IMR-90 (cell line): ENCODE measurements around the gene GCDH. TPM values are rescaled to one million over a fixed set of nuclear protein-coding genes. Genes with fewer than 3 reads are reported as not detected.

Experiments used
- ATAC-seq: fragments of 200-7000 bp; cut with Tn5 transposase; 2 replicates; pipeline ENCODE4 v1.9.1; 2020; ENCODE audit warnings: low read depth, mild to moderate bottlenecking, moderate library complexity
- BruUV-seq: library from RNA; stranded (reverse); fragments of 400-500 nt; replicated peaks from 2 replicates; lab custom pipeline; 2021; lab: Mats Ljungman, UMichigan
- CTCF ChIA-PET: fragments of 300-600 bp; formaldehyde crosslinking; extraction: SDS; loops from one replicate; lab custom pipeline; 2021; ENCODE audit warnings: antibody characterized with exemption; lab: Yijun Ruan, JAX
- POLR2A ChIA-PET: fragments of 300-600 bp; sonication (Branson Sonifier 250); formaldehyde crosslinking; loops from one replicate; lab custom pipeline; 2022; ENCODE audit warnings: antibody characterized with exemption; ENCODE audit not compliant: unreplicated experiment; lab: Charles Lee
- DNase-seq: peaks from one replicate; pipeline ENCODE4 v3.0.0; 2013
- H2AFZ ChIP-seq: replicated peaks from 2 replicates; pipeline ENCODE3; 2013; ENCODE audit warnings: low read length, mild to moderate bottlenecking; ENCODE audit not compliant: poor library complexity
- H2AK5ac ChIP-seq: 2 replicates; pipeline ENCODE4 v1.6.1; 2013; ENCODE audit warnings: low read depth, low read length, inconsistent platforms
- H2AK9ac ChIP-seq: replicated peaks from 2 replicates; pipeline ENCODE3; 2013; ENCODE audit warnings: mild to moderate bottlenecking, low read depth, low read length, moderate library complexity; ENCODE audit not compliant: poor library complexity
- H2BK120ac ChIP-seq: 2 replicates; pipeline ENCODE4 v1.6.1; 2013; ENCODE audit warnings: low read depth, low read length, inconsistent platforms
- H2BK15ac ChIP-seq: 3 replicates; pipeline ENCODE4 v1.6.1; 2013; ENCODE audit warnings: low read depth, low read length, inconsistent platforms
- H2BK20ac ChIP-seq: 2 replicates; pipeline ENCODE4 v1.6.1; 2013; ENCODE audit warnings: low read depth, mild to moderate bottlenecking, inconsistent platforms, low read length, moderate library complexity
- H2BK5ac ChIP-seq: 2 replicates; pipeline ENCODE4 v1.6.1; 2013; ENCODE audit warnings: mild to moderate bottlenecking, low read depth, low read length, inconsistent platforms; ENCODE audit not compliant: poor library complexity, severe bottlenecking
- H3K14ac ChIP-seq: replicated peaks from 2 replicates; pipeline ENCODE4 v1.6.1; 2013; ENCODE audit warnings: low read depth, low read length, inconsistent platforms
- H3K18ac ChIP-seq: 2 replicates; pipeline ENCODE4 v1.6.1; 2013; ENCODE audit warnings: low read depth, low read length, control low read depth
- H3K23ac ChIP-seq: 2 replicates; pipeline ENCODE4 v1.6.1; 2013; ENCODE audit warnings: low read depth, low read length, inconsistent platforms
- H3K27ac ChIP-seq: 2 replicates; pipeline ENCODE4 v1.5.1; 2013; ENCODE audit warnings: mild to moderate bottlenecking, control low read depth, low read length; ENCODE audit not compliant: insufficient read depth
- H3K27me3 ChIP-seq: 2 replicates; pipeline ENCODE4 v1.6.1; 2013; ENCODE audit warnings: low read length; ENCODE audit not compliant: control insufficient read depth, insufficient read depth
- H3K36me3 ChIP-seq: 2 replicates; pipeline ENCODE4 v1.6.1; 2013; ENCODE audit warnings: low read length, mixed read lengths; ENCODE audit not compliant: control insufficient read depth, insufficient read depth
- H3K4ac ChIP-seq: 2 replicates; pipeline ENCODE4 v1.6.1; 2013; ENCODE audit warnings: low read depth, low read length, inconsistent platforms
- H3K4me1 ChIP-seq: 2 replicates; pipeline ENCODE4 v1.6.1; 2013; ENCODE audit warnings: low read length, mixed read lengths; ENCODE audit not compliant: control insufficient read depth, insufficient read depth
- H3K4me2 ChIP-seq: 2 replicates; pipeline ENCODE4 v1.6.1; 2013; ENCODE audit warnings: low read depth, mild to moderate bottlenecking, control low read depth, low read length, moderate library complexity
- H3K4me3 ChIP-seq: 2 replicates; pipeline ENCODE4 v1.5.1; 2013; ENCODE audit warnings: low read depth, mild to moderate bottlenecking, control low read depth, low read length, moderate library complexity; ENCODE audit not compliant: insufficient read depth
- H3K56ac ChIP-seq: 2 replicates; pipeline ENCODE4 v1.6.1; 2013; ENCODE audit warnings: low read length, inconsistent platforms; ENCODE audit not compliant: insufficient read depth; ENCODE audit errors: extremely low read depth
- H3K79me1 ChIP-seq, 2 experiments: 2 replicates each; pipeline ENCODE4 v1.6.1; 2013; ENCODE audit warnings: low read length in 2 of 2, inconsistent platforms in 1 of 2, low read depth in 1 of 2
- H3K9ac ChIP-seq: 2 replicates; pipeline ENCODE4 v1.6.1; 2013; ENCODE audit warnings: low read depth, low read length, control low read depth
- H3K9me1 ChIP-seq: 2 replicates; pipeline ENCODE4 v1.6.1; 2013; ENCODE audit warnings: low read length, inconsistent platforms; ENCODE audit not compliant: insufficient read depth
- H3K9me3 ChIP-seq: 2 replicates; pipeline ENCODE4 v1.6.1; 2013; ENCODE audit warnings: low read length; ENCODE audit not compliant: control insufficient read depth, insufficient read depth
- H4K20me1 ChIP-seq: 2 replicates; pipeline ENCODE4 v1.6.1; 2013; ENCODE audit warnings: low read length, inconsistent platforms; ENCODE audit not compliant: insufficient read depth
- H4K5ac ChIP-seq: 2 replicates; pipeline ENCODE4 v1.6.1; 2013; ENCODE audit warnings: mild to moderate bottlenecking, low read depth, low read length, control low read depth
- H4K8ac ChIP-seq, 2 experiments: 2 replicates each; pipeline ENCODE4 v1.6.1; 2013; ENCODE audit warnings: low read depth in 2 of 2, low read length in 2 of 2, control low read depth in 1 of 2, inconsistent platforms in 1 of 2
- H4K91ac ChIP-seq: 2 replicates; pipeline ENCODE4 v1.6.1; 2013; ENCODE audit warnings: low read depth, low read length, inconsistent platforms; ENCODE audit not compliant: insufficient read depth
- CHD1 ChIP-seq: IDR thresholded peaks from 2 replicates; pipeline ENCODE4 v1.6.1; 2012; ENCODE audit warnings: low read depth, low read length, improper control_type of control experiment
- CTCF ChIP-seq: conservative IDR thresholded peaks from 2 replicates; pipeline ENCODE4 v1.5.1; 2012; ENCODE audit warnings: mild to moderate bottlenecking, low read depth, low read length, improper control_type of control experiment
- FOS ChIP-seq: fragments of 150-350 bp; IDR thresholded peaks from 2 replicates; pipeline ENCODE4 v1.6.1; 2016; ENCODE audit warnings: low read depth, low read length
- MAFK ChIP-seq: IDR thresholded peaks from 2 replicates; pipeline ENCODE4 v1.6.1; 2012; ENCODE audit warnings: low read depth, low read length, improper control_type of control experiment
- POLR2A ChIP-seq: IDR thresholded peaks from 2 replicates; pipeline ENCODE4 v1.6.1; 2012; ENCODE audit warnings: mild to moderate bottlenecking, low read depth, low read length
- RAD21 ChIP-seq: IDR thresholded peaks from 2 replicates; pipeline ENCODE4 v1.6.1; 2012; ENCODE audit warnings: low read length, improper control_type of control experiment
- RCOR1 ChIP-seq: IDR thresholded peaks from 2 replicates; pipeline ENCODE4 v1.6.1; 2012; ENCODE audit warnings: mild to moderate bottlenecking, low read length, improper control_type of control experiment; ENCODE audit not compliant: insufficient replicate concordance
- RFX5 ChIP-seq: IDR thresholded peaks from 2 replicates; pipeline ENCODE4 v1.8.0; 2012; ENCODE audit warnings: low read depth, mild to moderate bottlenecking, low read length, moderate library complexity
- SMC3 ChIP-seq: fragments of 150-350 bp; IDR thresholded peaks from 2 replicates; pipeline ENCODE4 v1.6.1; 2016; ENCODE audit warnings: low read depth, mild to moderate bottlenecking, antibody characterized with exemption, low read length, moderate library complexity
- WGBS, 2 experiments: methylation state at CpG; one replicate each; pipeline versions ENCODE4 v1.1.5 to v1.1.7; 2013; ENCODE audit warnings: missing lambda C conversion rate in 2 of 2; ENCODE audit not compliant: insufficient read length in 1 of 2; ENCODE audit errors: extremely low coverage in 2 of 2; 5-methylcytosine and 5-hydroxymethylcytosine counted together
- dilution Hi-C: fragments of 300-500 bp; cut with HindIII; formaldehyde crosslinking; loops from one replicate; pipeline ENCODE4 v1.14.3; 2018; ENCODE audit warnings: low sequenced_read_pairs; ENCODE audit not compliant: unreplicated experiment
- in situ Hi-C: fragments of 300-500 bp; cut with MboI; formaldehyde crosslinking; loops from 3 replicates; pipeline ENCODE4 v1.14.3; 2019; ENCODE audit warnings: low sequenced_read_pairs, inconsistent platforms, mixed read lengths
- intact Hi-C: fragments of 100-400 bp; cut with micrococcal nuclease; formaldehyde crosslinking; loops from 2 replicates; pipeline ENCODE4 v1.10.0; 2022
- polyA plus RNA-seq, 3 experiments: library from polyadenylated mRNA; depleted of rRNA; stranded (reverse); fragments of >200 nt; gene quantifications; 2 replicates each; pipeline ENCODE4 v1.2.3, GENCODE V29; 2012; ENCODE audit warnings: low replicate concordance in 1 of 3
- total RNA-seq: library from RNA; depleted of rRNA; stranded (reverse); fragments of >200 nt; gene quantifications from 2 replicates; pipeline ENCODE4 v1.2.3, GENCODE V29; 2012

The GCDH gene
- total and polyA plus RNA-seq, 2 of the 4 experiments (the other 2 are of a cell fraction) = 27.7 to 41.6 TPM

GRCh38 chr19:12886969-12887747, 3.8 kb upstream of the GCDH start, which contains the start of gene KLF1 (continued):
- TF ChIP-seq RFX5 = no peak

GRCh38 chr19:12888006-12888603, 2.9 kb upstream of the GCDH start:
- Histone ChIP-seq H3K18ac (no peak overlapping the region), H2BK20ac (no peak overlapping the region), H3K4me2 (no peak overlapping the region), H3K36me3 (no peaks in the 10 kb centered on the region), H3K4ac (no peak overlapping the region), H2BK15ac (no peak overlapping the region), H3K56ac (no peak overlapping the region), H3K14ac (no peak overlapping the region), H3K27me3 (peaks cover 40% of the 10 kb centered on the region), H4K8ac (no peak overlapping the region), H4K5ac (no peak overlapping the region), H2BK120ac (no peak overlapping the region), H4K91ac (no peak overlapping the region), H3K9me1 (no peaks in the 10 kb centered on the region), H3K27ac (no peak overlapping the region), H2AK9ac (no peak overlapping the region), H2AK5ac (no peak overlapping the region), H3K4me1 (peaks cover 8% of the 10 kb centered on the region), H3K4me3 (no peak overlapping the region), H3K79me1 (peaks cover 10 to 12% of the 10 kb centered on the region in 2 experiments; a peak in 3 of 4 replicates), H2BK5ac (no peak overlapping the region), H3K9me3 (peaks cover 13% of the 10 kb centered on the region), H3K9ac (no peak overlapping the region), H2AFZ (no peak overlapping the region), H4K20me1 (no peaks in the 10 kb centered on the region), H3K23ac (no peak overlapping the region)
- POLR2A ChIA-PET = no interaction called here
- CTCF ChIA-PET = no interaction called here
- BruUV-seq = no TSS peak
- DNase-seq (no peak), ATAC-seq (no peak)
- TF ChIP-seq POLR2A (no peak), RCOR1 (no peak), CHD1 (no peak), CTCF (no peak), RAD21 (no peak), MAFK (no peak), SMC3 (no peak), FOS (no peak)
- intact Hi-C loops = no loop called here
- dilution Hi-C loops = no loop called here
- WGBS, 2 experiments = no CpG with 5 or more reads among the region's 5 CpGs
- in situ Hi-C loops = no loop called here
